CMK (cell line): ENCODE data around the gene LMX1B.

Source experiments
- DNase-seq: peaks from one replicate; pipeline ENCODE4 v3.0.0-alpha.2; 2010; ENCODE audit warnings: low read depth

The LMX1B gene

GRCh38 chr9:126661122-126661520 is 47.4 kb downstream of the LMX1B start:
- no peak for DNase-seq

- no peak for DNase-seq
Measured at GRCh38 chr9:126661521-126662251, 48.0 kb downstream of the LMX1B start.

GRCh38 chr9:126663661-126664072 is 49.9 kb downstream of the LMX1B start:
- DNase-seq: no peak

GRCh38 chr9:126664900-126665643 is 51.3 kb downstream of the LMX1B start:
- DNase-seq: no peak

- no peak for DNase-seq
Measured at GRCh38 chr9:126665644-126666035, 51.9 kb downstream of the LMX1B start.

GRCh38 chr9:126666155-126666803 is 52.6 kb downstream of the LMX1B start:
- DNase-seq: no peak

GRCh38 chr9:126667190-126668055 is 53.7 kb downstream of the LMX1B start:
- DNase-seq: no peak

GRCh38 chr9:126668058-126668457 is 54.3 kb downstream of the LMX1B start:
- no peak for DNase-seq

- DNase-seq: no peak
Measured at GRCh38 chr9:126669108-126669507, 55.4 kb downstream of the LMX1B start.

- no peak for DNase-seq
Measured at GRCh38 chr9:126670270-126670669, 56.5 kb downstream of the LMX1B start.

- no peak for DNase-seq
Measured at GRCh38 chr9:126671381-126671831, 57.7 kb downstream of the LMX1B start.

GRCh38 chr9:126671983-126672382 is 58.3 kb downstream of the LMX1B start:
- DNase-seq: no peak

GRCh38 chr9:126672634-126673284 is 59.0 kb downstream of the LMX1B start:
- DNase-seq: no peak

- DNase-seq: no peak
Measured at GRCh38 chr9:126673689-126674364, 60.1 kb downstream of the LMX1B start.

GRCh38 chr9:126674365-126675146 is 60.8 kb downstream of the LMX1B start:
- DNase-seq: no peak

GRCh38 chr9:126675147-126675467 is 61.4 kb downstream of the LMX1B start:
- DNase-seq: no peak

GRCh38 chr9:126676102-126676684 is 62.5 kb downstream of the LMX1B start:
- DNase-seq: no peak

- DNase-seq: no peak
Measured at GRCh38 chr9:126676685-126677143, 63.0 kb downstream of the LMX1B start.

- no peak for DNase-seq
Measured at GRCh38 chr9:126677188-126678084, 63.7 kb downstream of the LMX1B start.
